Stimulated activated memory B cell treated with anti-CD40 and anti-IgM and Interleukin-4, amounts not matched to agents 10 μg/mL and 1 μg/mL and 100 μg/mL, for 72 hours (primary cell): ENCODE results near the gene GRIA2.

Source experiments
- ATAC-seq: fragments of 150-1000 bp; cut with Tn5 transposase; 2 replicates; pipeline ENCODE4 v1.10.0; 2021
- H3K27ac Mint-ChIP-seq: one replicate; pipeline ENCODE4 v1.8.0; 2022; ENCODE audit warnings: mild to moderate bottlenecking, mixed read lengths
- H3K27me3 Mint-ChIP-seq: one replicate; pipeline ENCODE4 v1.8.0; 2022; ENCODE audit warnings: mixed read lengths
- H3K36me3 Mint-ChIP-seq: one replicate; pipeline ENCODE4 v1.8.0; 2022; ENCODE audit warnings: mixed read lengths
- H3K4me1 Mint-ChIP-seq: one replicate; pipeline ENCODE4 v1.8.0; 2022; ENCODE audit warnings: mixed read lengths
- H3K4me3 Mint-ChIP-seq: one replicate; pipeline ENCODE4 v1.8.0; 2022; ENCODE audit warnings: mild to moderate bottlenecking, moderate library complexity, mixed read lengths
- H3K9me3 Mint-ChIP-seq: one replicate; pipeline ENCODE4 v1.8.0; 2022; ENCODE audit warnings: mixed read lengths

The GRIA2 gene

DNA sequence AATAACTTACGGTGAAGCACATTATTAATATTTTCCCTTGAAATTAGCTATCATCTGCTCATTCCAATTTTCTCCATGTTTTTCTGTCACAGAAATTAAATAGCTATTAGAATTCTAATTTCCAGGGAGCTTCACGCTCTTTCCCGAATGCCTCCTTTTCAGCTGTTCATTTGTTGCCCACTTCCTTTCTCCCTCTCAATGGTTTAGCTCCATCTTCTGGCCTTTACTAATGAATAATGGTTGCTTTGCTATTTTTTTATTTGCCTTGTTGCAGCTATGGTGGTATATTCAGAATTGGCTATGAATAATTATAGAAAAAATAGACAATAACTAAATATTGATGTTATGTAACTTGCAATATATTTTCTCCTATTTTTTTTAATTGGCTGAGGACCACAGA, 70.5 kb downstream of the GRIA2 start:
- Mint-ChIP-seq H3K4me1 (no peaks in the 10 kb centered on the region), H3K27ac (no peak overlapping the region), H3K9me3 (peaks cover 5% of the 10 kb centered on the region), H3K4me3 (no peak overlapping the region), H3K36me3 (no peaks in the 10 kb centered on the region), H3K27me3 (no peaks in the 10 kb centered on the region)
- ATAC-seq: no peak

DNA sequence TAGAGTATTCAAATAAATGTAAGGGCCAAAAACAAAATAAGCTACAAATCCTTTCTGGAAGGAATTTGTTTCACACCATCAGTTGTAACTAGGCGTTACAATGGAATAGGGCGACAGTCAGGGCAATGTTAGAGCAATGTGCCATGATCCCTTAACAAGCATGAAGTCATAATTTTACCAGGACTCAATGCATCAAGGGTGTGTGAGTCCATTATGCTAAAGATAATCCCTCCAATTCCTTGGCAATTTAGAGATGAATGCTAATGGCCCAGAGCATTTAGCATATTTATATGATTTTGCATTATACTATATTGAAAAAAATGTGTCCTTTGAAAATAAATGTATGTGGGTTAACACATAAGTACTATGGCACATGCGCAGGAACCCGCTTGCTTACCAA, 73.1 kb downstream of the GRIA2 start:
- no peaks in the 10 kb centered on the region for H3K36me3 Mint-ChIP-seq
- no peaks in the 10 kb centered on the region for H3K4me1 Mint-ChIP-seq
- no peak overlapping the region for H3K4me3 Mint-ChIP-seq
- no peaks in the 10 kb centered on the region for H3K27me3 Mint-ChIP-seq
- ATAC-seq: no peak
- peaks cover 5% of the 10 kb centered on the region for H3K9me3 Mint-ChIP-seq
- H3K27ac Mint-ChIP-seq: no peak overlapping the region

DNA sequence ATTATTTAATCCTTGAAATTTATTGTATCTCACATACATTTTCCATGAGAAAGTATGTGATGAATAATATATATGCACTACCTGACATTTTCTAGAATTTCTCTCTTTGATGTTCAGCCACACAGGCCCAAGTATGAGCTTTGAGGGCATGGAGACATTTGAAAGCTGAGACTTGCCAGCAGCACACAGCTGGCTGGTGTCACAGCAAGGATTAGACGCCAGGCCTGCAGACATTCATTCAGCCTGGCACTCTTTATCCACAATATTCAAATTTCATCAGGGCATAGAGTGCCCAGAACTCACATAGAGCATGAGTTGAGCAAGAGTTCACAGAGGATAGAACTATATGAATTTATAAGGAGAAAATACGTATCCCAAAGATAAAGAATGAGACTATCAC, 74.0 kb downstream of the GRIA2 start:
- peaks cover 5% of the 10 kb centered on the region for H3K9me3 Mint-ChIP-seq
- ATAC-seq: no peak
- H3K4me3 Mint-ChIP-seq: no peak overlapping the region
- no peak overlapping the region for H3K27ac Mint-ChIP-seq
- H3K27me3 Mint-ChIP-seq: no peaks in the 10 kb centered on the region
- H3K36me3 Mint-ChIP-seq: no peaks in the 10 kb centered on the region
- no peaks in the 10 kb centered on the region for H3K4me1 Mint-ChIP-seq

DNA sequence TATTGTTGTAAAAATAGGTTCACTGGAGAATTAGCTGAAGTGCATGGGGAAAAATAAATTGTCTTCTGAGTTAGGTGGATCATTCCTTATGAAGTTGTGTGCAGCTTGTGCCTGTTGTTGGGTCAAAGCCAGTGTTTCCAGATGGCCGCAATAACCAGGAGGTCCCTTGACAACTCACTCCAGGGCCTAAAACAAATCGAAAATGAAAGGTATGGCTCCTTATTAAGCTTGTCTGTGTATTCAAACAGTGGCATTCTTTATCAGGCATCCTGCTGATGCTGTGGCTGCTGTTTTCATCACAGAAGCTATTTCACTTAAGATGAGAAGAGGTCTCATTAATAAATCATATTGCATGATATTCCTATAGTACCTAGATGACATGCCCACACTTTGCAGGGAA, 80.2 kb downstream of the GRIA2 start:
- peaks cover 6% of the 10 kb centered on the region for H3K9me3 Mint-ChIP-seq
- H3K4me3 Mint-ChIP-seq: no peak overlapping the region
- H3K27ac Mint-ChIP-seq: no peak overlapping the region
- no peak for ATAC-seq
- H3K4me1 Mint-ChIP-seq: no peaks in the 10 kb centered on the region
- no peaks in the 10 kb centered on the region for H3K27me3 Mint-ChIP-seq
- no peaks in the 10 kb centered on the region for H3K36me3 Mint-ChIP-seq

DNA sequence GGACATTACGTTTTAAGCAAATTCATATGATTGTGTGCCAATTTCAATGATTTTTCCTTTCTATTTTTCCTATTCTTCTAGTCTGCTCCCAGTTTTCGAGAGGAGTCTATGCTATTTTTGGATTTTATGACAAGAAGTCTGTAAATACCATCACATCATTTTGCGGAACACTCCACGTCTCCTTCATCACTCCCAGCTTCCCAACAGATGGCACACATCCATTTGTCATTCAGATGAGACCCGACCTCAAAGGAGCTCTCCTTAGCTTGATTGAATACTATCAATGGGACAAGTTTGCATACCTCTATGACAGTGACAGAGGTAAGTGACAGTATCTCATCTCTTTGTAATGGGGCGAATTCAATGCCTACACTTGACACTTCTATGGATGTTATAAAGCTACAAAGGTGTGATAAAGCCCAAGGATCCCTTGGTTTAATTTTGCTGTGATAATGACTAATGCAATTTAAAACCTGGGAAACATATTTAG, 83.0 kb downstream of the GRIA2 start:
- ATAC-seq: no peak
- Mint-ChIP-seq H3K27ac (no peak overlapping the region), H3K27me3 (no peaks in the 10 kb centered on the region), H3K4me3 (no peak overlapping the region), H3K36me3 (no peaks in the 10 kb centered on the region), H3K4me1 (no peaks in the 10 kb centered on the region), H3K9me3 (peaks cover 6% of the 10 kb centered on the region)

DNA sequence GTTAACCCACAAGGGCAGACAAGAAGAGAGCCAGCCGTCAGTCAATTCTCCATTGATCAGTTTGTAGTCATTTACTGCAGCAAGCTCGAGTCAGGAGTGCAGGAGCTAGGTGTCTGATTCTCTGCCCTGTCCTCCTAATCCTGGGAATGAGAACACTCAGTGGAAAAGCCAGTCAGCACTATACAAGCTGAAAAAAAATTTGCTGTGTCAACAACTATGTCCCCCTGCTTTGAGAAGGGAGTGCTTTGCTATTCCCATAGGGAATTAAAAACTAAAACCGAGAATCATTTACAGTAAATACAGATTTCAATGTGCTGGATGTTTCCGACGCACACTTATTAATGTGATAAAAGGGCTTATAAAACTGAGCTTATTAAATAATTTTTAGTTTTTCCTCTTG, 84.2 kb downstream of the GRIA2 start:
- Mint-ChIP-seq H3K9me3 (peaks cover 6% of the 10 kb centered on the region), H3K36me3 (no peaks in the 10 kb centered on the region), H3K4me3 (no peak overlapping the region), H3K27ac (no peak overlapping the region), H3K4me1 (no peaks in the 10 kb centered on the region), H3K27me3 (no peaks in the 10 kb centered on the region)
- ATAC-seq: no peak

DNA sequence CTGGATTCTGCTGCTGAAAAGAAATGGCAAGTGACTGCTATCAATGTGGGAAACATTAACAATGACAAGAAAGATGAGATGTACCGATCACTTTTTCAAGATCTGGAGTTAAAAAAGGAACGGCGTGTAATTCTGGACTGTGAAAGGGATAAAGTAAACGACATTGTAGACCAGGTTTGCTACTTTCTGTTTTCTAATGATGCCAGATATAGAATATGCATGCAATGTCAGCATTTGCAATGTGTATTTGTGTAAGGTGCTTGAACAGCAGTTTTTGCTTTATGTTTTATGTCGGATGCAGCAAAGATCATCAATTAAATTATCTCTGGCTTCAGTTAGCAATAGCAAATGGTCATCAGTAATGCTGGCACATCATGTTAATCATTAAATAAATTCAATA, 92.2 kb downstream of the GRIA2 start:
- no peak overlapping the region for H3K4me3 Mint-ChIP-seq
- no peaks in the 10 kb centered on the region for H3K27me3 Mint-ChIP-seq
- no peaks in the 10 kb centered on the region for H3K4me1 Mint-ChIP-seq
- H3K9me3 Mint-ChIP-seq: peaks cover 2% of the 10 kb centered on the region
- no peaks in the 10 kb centered on the region for H3K36me3 Mint-ChIP-seq
- no peak overlapping the region for H3K27ac Mint-ChIP-seq
- no peak for ATAC-seq

DNA sequence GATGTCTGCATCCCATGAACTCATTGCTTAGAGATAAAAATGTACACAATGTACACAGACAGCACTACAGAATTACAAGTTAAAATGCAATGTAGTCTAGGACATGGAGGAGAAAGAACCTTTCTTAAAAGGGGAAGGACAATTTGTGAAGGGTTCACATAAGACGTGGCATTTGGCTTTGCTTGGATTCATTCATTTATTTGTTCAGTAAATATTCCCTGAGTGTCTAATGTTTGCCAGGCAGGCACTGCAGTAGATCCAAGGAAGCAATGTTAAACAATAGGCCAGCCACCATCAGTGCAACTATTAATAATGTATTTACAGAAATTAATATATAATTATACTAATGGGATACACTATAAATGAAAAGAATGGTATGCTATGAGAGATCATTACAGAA, 94.4 kb downstream of the GRIA2 start:
- H3K4me1 Mint-ChIP-seq: no peaks in the 10 kb centered on the region
- ATAC-seq: no peak
- peaks cover 2% of the 10 kb centered on the region for H3K9me3 Mint-ChIP-seq
- H3K4me3 Mint-ChIP-seq: no peak overlapping the region
- H3K36me3 Mint-ChIP-seq: no peaks in the 10 kb centered on the region
- H3K27ac Mint-ChIP-seq: no peak overlapping the region
- H3K27me3 Mint-ChIP-seq: no peaks in the 10 kb centered on the region

DNA sequence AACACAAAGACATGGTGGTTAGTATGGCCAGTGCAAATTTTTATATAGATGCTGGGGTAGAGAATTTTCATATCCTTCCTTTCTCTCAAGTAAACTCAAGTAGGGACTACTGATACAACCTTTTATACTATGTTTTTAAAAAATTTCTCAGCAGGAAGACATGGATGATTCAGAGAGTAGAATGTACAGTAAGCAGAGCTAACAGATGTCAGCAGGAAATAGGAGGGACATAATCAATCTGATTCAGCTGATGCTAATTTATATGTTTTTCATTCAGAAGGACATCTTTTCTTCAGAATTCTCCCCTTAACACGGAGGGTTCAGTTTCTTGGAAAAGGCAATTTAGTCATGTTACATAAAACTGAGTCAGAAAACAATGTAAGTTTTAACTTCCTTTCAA, 95.4 kb downstream of the GRIA2 start:
- Mint-ChIP-seq H3K9me3 (peaks cover 2% of the 10 kb centered on the region), H3K27ac (no peak overlapping the region), H3K4me1 (no peaks in the 10 kb centered on the region), H3K36me3 (no peaks in the 10 kb centered on the region), H3K4me3 (no peak overlapping the region), H3K27me3 (no peaks in the 10 kb centered on the region)
- no peak for ATAC-seq

DNA sequence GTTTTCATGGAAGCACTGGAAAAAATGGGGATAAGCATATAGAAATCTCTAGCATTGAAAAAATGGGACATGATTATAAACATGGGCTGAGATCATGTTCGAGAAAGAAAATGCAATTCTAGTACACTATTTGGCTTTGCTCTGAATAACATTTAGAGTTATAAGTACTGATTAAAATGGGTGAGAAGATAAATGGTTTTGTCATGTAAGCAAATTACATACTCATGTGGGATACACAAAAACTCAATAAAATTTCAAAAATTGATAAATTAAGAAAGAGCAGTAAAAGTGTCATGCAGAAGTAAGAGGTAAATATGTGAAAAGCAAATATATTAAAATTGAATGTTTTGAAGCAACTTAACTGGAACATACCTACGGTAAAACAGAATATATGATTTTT, 99.6 kb downstream of the GRIA2 start:
- H3K36me3 Mint-ChIP-seq: no peaks in the 10 kb centered on the region
- no peak overlapping the region for H3K27ac Mint-ChIP-seq
- ATAC-seq: no peak
- H3K27me3 Mint-ChIP-seq: no peaks in the 10 kb centered on the region
- no peaks in the 10 kb centered on the region for H3K4me1 Mint-ChIP-seq
- peaks cover 9% of the 10 kb centered on the region for H3K9me3 Mint-ChIP-seq
- H3K4me3 Mint-ChIP-seq: no peak overlapping the region

DNA sequence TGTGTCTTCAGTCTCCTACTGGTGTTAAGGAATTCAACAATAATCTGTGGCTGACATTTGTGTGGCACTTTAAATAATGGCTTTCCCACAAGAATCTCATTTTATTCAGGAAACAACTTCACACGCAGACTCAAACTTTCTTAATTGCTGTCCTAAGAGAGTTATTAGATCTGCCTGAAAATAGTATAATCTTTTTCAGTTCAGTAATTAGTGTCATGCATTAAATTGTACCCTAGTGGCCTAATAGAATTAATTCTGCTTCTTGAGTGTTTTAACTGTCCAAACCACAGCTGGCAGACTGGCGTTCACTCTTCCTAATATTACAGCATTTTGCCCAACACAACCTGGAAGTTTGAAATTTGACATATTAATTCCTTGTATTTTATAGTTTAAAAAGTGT, 107.1 kb downstream of the GRIA2 start:
- Mint-ChIP-seq H3K36me3 (no peaks in the 10 kb centered on the region), H3K9me3 (peaks cover 8% of the 10 kb centered on the region), H3K27ac (no peak overlapping the region), H3K4me1 (no peaks in the 10 kb centered on the region), H3K27me3 (no peaks in the 10 kb centered on the region), H3K4me3 (no peak overlapping the region)
- no peak for ATAC-seq

DNA sequence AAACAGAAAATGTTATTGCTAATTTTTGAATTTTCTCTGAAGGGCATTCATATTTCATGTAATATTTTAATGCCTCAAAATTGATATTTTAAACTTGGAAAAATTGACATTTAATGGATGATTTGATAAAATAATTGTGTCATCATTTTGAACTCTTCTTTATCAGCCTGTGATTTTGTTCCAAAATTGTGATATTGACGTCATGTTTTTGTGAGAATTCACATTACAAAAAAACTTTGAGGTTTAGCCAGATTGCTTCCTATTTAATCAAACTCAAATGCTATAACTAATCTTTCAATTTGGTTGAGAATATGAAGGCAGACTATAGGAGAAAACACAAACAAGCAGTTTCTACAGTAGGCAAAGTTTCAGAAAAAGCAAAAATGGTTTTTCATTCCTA, 137.4 kb downstream of the GRIA2 start:
- Mint-ChIP-seq H3K27ac (no peak overlapping the region), H3K4me3 (no peak overlapping the region), H3K9me3 (no peaks in the 10 kb centered on the region), H3K4me1 (no peaks in the 10 kb centered on the region), H3K27me3 (no peaks in the 10 kb centered on the region), H3K36me3 (no peaks in the 10 kb centered on the region)
- no peak for ATAC-seq

DNA sequence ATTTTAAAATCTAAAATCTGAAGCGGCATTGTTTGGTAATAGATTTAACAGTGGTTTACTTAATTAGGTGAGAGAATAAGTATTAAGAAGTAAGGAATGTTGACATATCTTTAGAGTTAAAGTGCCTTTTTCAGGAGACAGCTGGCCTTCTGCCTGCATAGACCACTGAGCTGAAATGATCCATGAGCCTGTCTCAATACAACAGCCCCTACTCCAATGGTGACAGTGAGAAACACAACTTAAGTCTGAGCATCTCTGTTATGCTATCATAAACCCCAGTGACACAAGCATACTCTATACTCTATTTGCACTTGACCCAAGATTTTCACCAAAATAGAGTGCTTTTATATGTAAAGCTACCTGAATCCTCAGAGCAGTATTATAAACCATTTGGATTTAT, 137.9 kb downstream of the GRIA2 start:
- Mint-ChIP-seq H3K4me3 (no peak overlapping the region), H3K36me3 (no peaks in the 10 kb centered on the region), H3K27ac (no peak overlapping the region), H3K27me3 (no peaks in the 10 kb centered on the region), H3K4me1 (no peaks in the 10 kb centered on the region), H3K9me3 (no peaks in the 10 kb centered on the region)
- no peak for ATAC-seq

DNA sequence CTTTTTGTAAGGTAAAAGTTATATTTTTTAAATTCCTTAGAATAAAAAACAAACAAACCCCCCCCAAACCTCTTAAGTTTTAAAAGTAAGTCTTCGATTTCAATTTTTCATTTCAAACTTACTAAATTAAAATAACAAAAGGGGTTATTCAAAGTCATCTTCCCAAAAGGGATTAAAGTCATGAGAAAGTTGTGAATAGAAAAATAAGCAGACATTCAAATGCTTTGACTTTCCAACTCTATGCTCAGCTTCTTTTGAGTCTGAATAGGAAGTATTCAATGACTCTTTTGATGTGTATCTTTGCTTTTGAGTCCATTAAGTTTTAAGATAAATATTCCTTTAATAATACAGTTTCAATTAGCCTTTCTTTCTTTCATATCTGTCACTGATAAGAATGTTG, 138.3 kb downstream of the GRIA2 start:
- Mint-ChIP-seq H3K9me3 (no peaks in the 10 kb centered on the region), H3K4me3 (no peak overlapping the region)
- no peak for ATAC-seq

DNA sequence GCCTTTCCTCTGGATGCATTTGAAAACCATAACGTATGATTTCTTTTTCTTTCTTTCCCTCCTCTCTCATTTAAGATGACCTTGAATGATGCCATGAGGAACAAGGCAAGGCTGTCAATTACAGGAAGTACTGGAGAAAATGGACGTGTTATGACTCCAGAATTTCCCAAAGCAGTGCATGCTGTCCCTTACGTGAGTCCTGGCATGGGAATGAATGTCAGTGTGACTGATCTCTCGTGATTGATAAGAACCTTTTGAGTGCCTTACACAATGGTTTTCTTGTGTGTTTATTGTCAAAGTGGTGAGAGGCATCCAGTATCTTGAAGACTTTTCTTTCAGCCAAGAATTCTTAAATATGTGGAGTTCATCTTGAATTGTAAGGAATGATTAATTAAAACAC, 142.8 kb downstream of the GRIA2 start:
- no peaks in the 10 kb centered on the region for H3K36me3 Mint-ChIP-seq
- H3K4me1 Mint-ChIP-seq: no peaks in the 10 kb centered on the region
- no peak overlapping the region for H3K27ac Mint-ChIP-seq
- no peak for ATAC-seq
- H3K27me3 Mint-ChIP-seq: no peaks in the 10 kb centered on the region
- H3K4me3 Mint-ChIP-seq: no peak overlapping the region
- no peaks in the 10 kb centered on the region for H3K9me3 Mint-ChIP-seq

More for the DNA sequence above, 138.3 kb downstream of the GRIA2 start:
- H3K27ac Mint-ChIP-seq: no peak overlapping the region
- H3K4me1 Mint-ChIP-seq: no peaks in the 10 kb centered on the region
- H3K27me3 Mint-ChIP-seq: no peaks in the 10 kb centered on the region
- no peaks in the 10 kb centered on the region for H3K36me3 Mint-ChIP-seq

DNA sequence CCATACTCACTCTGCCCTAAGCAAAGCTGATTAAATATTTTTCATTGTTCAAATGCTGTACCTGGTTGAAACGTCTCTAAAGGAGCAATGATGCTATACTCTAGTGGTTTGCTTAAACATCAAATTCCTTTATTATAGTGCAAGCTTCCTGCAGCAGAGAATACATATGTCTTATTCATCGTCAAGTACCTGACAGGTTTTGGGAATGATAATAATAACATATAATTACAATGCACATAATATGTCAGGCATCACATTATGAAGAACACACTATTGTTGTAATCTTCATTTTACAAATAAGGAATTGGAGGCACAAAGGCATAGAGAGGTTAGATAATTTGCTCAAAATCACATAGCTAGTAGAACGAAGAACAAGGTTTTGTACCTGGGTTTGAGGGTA, 151.6 kb downstream of the GRIA2 start:
- no peaks in the 10 kb centered on the region for H3K4me1 Mint-ChIP-seq
- H3K27ac Mint-ChIP-seq: no peak overlapping the region
- no peak overlapping the region for H3K4me3 Mint-ChIP-seq
- no peaks in the 10 kb centered on the region for H3K9me3 Mint-ChIP-seq
- no peaks in the 10 kb centered on the region for H3K27me3 Mint-ChIP-seq
- H3K36me3 Mint-ChIP-seq: no peaks in the 10 kb centered on the region
- ATAC-seq: no peak

DNA sequence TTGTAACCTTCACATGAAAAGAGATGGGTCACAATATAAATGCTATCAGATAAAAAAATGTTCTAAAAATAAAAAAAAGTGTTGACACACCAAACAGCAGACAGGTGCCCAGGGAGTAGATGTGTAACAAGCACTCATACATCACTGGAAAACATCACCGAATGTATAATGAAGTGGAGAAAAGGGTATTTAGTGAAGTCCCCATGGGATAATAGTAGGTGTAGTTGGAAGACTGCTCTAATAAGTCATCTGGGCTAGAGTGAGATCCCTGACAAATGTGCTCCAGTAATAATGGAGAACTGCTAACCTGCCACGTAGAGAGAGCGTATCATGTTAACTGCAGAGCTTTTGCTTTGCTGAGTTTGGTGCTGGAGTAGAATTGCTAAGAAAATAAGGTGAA, 152.0 kb downstream of the GRIA2 start:
- Mint-ChIP-seq H3K9me3 (no peaks in the 10 kb centered on the region), H3K36me3 (no peaks in the 10 kb centered on the region), H3K27me3 (no peaks in the 10 kb centered on the region), H3K4me1 (no peaks in the 10 kb centered on the region), H3K4me3 (no peak overlapping the region), H3K27ac (no peak overlapping the region)
- ATAC-seq: no peak
